ENCODE data around the gene VPS35L. TPM values are rescaled to one million over a fixed set of nuclear protein-coding genes. Genes with fewer than 3 reads are reported as not detected.

VPS35L gene
- total and polyA plus RNA-seq, 2 of the 13 experiments (the other 11 are each of a cell fraction or from before 2014, with no cell fraction given), result 1.4 to 1.6 TPM

DNA sequence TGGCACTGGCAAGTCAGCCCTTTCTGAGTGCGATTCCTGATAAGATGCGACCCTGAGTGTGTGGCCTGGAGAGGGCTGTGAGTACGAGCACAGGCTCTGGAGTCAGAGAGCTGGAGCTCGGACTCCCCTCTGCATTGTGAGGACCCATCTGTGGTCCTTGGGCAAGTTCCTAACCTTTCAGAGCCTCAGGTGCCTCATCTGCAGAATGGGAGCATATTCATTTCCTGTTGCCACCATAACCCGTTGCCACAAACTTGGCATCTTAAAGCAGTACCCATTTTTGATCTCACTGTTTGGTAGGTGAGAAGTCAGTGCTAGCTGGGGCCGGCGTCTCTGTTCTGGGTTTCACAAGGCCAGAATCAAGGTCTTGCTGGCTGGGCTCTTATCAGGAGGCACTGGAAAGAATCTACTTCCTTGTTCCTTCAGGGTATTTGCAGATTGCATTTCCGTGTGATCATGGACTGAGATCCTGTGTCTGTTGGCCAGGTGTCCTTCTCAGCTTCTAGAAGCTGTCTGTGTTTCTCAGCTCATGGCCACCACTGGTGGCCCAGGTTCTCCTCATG lies 142.3 kb downstream of the VPS35L start:
- in situ Hi-C loops (cut with HindIII; ENCODE audit: extremely low pct_ligation_motif_present, low pct_unique_long_range_greater_than_20kb), result no loop called here
- intact Hi-C loops (cut with micrococcal nuclease; ENCODE audit: unreplicated experiment), result no loop called here
- FAIRE-seq (no peak), DNase-seq (ENCODE audit: low spot score) (no peak), ATAC-seq (no peak)
- Histone ChIP-seq H3K36me3 (replicated peaks in 1 of 2; ENCODE audit: control insufficient read depth in 1 of 2, insufficient read depth in 2 of 2, low read length in 2 of 2) (peaks cover 4 to 10% of the 10 kb centered on the region in 2 experiments; a peak in 3 of 5 replicates), H4K20me1 (ENCODE audit: insufficient read depth, low read length) (peaks cover 4% of the 10 kb centered on the region; the same call in 1 of the 2 replicates), H3K27ac (ENCODE audit: extremely low read length, insufficient read depth, low read length) (no peak overlapping the region), H3K9ac (ENCODE audit: insufficient read depth, low read depth, low read length) (no peak overlapping the region), H3K4me1 (ENCODE audit: insufficient read depth, low read length) (peaks cover 20% of the 10 kb centered on the region), H3K4me3 (replicated peaks in 1 of 3; ENCODE audit: insufficient read depth in 1 of 3, low read depth in 2 of 3, low read length in 3 of 3) (no peak overlapping the region), H3K79me2 (ENCODE audit: insufficient read depth, low read length) (no peaks in the 10 kb centered on the region), H3K4me2 (ENCODE audit: low read depth, low read length) (no peak overlapping the region), H3K9me3 (ENCODE audit: low read length) (no peaks in the 10 kb centered on the region), H2AFZ (ENCODE audit: low read length) (no peak overlapping the region), H3K27me3 (ENCODE audit: control insufficient read depth in 1 of 2, insufficient read depth in 2 of 2, low read length in 2 of 2) (no peaks in the 10 kb centered on the region)
- POLR2A ChIA-PET, result no interaction called here
- WGBS (ENCODE audit: low lambda C conversion rate), result 96% methylated on average over 8 of the region's 8 CpGs
- BruUV-seq (replicated peaks), result no TSS peak
- CTCF ChIA-PET (ENCODE audit: low intra/inter-chr PET ratio, low total read pairs), result no interaction called here
- TF ChIP-seq ZBTB37 (CRISPR knock-in tag; IDR thresholded peaks at IDR 0.05) (no peak), TBP (CRISPR knock-in tag; IDR thresholded peaks at IDR 0.05) (no peak), FOXP1 (IDR thresholded peaks at IDR 0.05) (no peak), FOXP1 (CRISPR knock-in tag; IDR thresholded peaks at IDR 0.05) (no peak), MBNL3 (CRISPR knock-in tag; conservative IDR thresholded peaks at IDR 0.05) (no peak), ZNF629 (CRISPR knock-in tag; conservative IDR thresholded peaks at IDR 0.05) (peak; percentile 75), ISX (CRISPR knock-in tag; conservative IDR thresholded peaks at IDR 0.05) (no peak), MAZ (IDR thresholded peaks at IDR 0.05; ENCODE audit: borderline replicate concordance, low read depth, low read length) (no peak), MAZ (CRISPR knock-in tag; IDR thresholded peaks at IDR 0.05; ENCODE audit: low read depth) (no peak), KIAA2018 (CRISPR knock-in tag; IDR thresholded peaks at IDR 0.05; ENCODE audit: borderline replicate concordance) (no peak), GATAD1 (CRISPR knock-in tag; IDR thresholded peaks at IDR 0.05) (no peak)
- TF ChIP-seq, protein P1, sequence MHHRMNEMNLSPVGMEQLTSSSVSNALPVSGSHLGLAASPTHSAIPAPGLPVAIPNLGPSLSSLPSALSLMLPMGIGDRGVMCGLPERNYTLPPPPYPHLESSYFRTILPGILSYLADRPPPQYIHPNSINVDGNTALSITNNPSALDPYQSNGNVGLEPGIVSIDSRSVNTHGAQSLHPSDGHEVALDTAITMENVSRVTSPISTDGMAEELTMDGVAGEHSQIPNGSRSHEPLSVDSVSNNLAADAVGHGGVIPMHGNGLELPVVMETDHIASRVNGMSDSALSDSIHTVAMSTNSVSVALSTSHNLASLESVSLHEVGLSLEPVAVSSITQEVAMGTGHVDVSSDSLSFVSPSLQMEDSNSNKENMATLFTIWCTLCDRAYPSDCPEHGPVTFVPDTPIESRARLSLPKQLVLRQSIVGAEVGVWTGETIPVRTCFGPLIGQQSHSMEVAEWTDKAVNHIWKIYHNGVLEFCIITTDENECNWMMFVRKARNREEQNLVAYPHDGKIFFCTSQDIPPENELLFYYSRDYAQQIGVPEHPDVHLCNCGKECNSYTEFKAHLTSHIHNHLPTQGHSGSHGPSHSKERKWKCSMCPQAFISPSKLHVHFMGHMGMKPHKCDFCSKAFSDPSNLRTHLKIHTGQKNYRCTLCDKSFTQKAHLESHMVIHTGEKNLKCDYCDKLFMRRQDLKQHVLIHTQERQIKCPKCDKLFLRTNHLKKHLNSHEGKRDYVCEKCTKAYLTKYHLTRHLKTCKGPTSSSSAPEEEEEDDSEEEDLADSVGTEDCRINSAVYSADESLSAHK (CRISPR knock-in tag; IDR thresholded peaks at IDR 0.05; ENCODE audit: borderline replicate concordance), result no peak

All from HepG2 (cell line).